Body of pancreas (tissue), 4 donors: ENCODE measurements around the gene DUSP28.

Experiments used
- CTCF ChIP-seq, 7 experiments: fragments of 450-650 bp in 4 of 7; fragments of 200-600 bp in 3 of 7; sonication (generic) in 3 of 7; IDR thresholded peaks; one replicate each; pipeline ENCODE4 v1.5.1; 2016 to 2019; ENCODE audit warnings: antibody characterized with exemption in 7 of 7
- POLR2A ChIP-seq, 3 donors: fragments of 450-650 bp; IDR thresholded peaks; one replicate each; pipeline ENCODE4 v1.6.1; 2016; ENCODE audit warnings: antibody characterized with exemption in 3 of 3, mild to moderate bottlenecking in 2 of 3

DNA sequence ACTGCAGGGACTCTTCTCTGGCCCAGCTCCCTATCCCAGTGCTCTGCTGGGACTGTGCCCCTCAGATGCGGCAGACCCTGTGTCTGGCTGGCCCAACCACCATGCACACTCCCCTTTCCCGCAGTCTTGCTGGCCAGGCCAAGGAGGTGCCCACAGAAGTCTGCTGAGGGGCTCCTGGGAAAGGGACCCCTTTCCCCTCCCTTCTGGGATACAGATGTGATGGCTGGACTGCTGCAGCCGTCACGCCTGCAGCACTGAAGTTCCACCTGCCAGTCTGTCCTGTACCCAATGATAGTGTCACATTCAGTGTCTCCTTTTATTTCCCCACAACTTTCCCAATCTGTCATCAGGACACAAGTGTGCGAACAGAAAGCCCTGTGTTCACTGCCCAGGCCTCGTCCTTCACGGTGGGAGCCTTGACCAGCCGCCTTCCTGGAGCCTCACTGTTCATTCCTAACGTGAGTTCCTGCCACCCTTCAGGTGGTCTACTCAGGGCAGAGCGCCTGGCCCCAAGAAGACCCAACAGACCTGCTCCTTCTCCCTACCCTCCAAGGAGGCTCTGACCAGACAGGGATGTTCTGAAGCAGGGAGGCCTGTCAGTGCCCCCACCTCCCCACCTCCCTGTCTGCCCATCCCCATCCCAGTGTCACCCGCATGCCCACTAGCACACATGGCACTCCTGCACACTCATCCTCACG, 49.5 kb upstream of the DUSP28 start:
- TF ChIP-seq POLR2A (IDR thresholded peaks at IDR 0.05) (no peak), CTCF (IDR thresholded peaks at IDR 0.05) (no peak)
